ENCODE results near the gene ZNF217.

GRCh38 chr20:53636540-53637097 lies 43.0 kb upstream of the ZNF217 start:
- TF ChIP-seq, protein P1, sequence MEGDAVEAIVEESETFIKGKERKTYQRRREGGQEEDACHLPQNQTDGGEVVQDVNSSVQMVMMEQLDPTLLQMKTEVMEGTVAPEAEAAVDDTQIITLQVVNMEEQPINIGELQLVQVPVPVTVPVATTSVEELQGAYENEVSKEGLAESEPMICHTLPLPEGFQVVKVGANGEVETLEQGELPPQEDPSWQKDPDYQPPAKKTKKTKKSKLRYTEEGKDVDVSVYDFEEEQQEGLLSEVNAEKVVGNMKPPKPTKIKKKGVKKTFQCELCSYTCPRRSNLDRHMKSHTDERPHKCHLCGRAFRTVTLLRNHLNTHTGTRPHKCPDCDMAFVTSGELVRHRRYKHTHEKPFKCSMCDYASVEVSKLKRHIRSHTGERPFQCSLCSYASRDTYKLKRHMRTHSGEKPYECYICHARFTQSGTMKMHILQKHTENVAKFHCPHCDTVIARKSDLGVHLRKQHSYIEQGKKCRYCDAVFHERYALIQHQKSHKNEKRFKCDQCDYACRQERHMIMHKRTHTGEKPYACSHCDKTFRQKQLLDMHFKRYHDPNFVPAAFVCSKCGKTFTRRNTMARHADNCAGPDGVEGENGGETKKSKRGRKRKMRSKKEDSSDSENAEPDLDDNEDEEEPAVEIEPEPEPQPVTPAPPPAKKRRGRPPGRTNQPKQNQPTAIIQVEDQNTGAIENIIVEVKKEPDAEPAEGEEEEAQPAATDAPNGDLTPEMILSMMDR (IDR thresholded peaks at IDR 0.05): no peak
- TF ChIP-seq POLR2AphosphoS5 (IDR thresholded peaks at IDR 0.05; ENCODE audit: low read depth, low read length) (no peak), REST (IDR thresholded peaks at IDR 0.05; ENCODE audit: insufficient read depth in 1 of 2, low read depth in 2 of 2, low read length in 1 of 2) (no peak)
